ENCODE measurements around the gene UBL3.

The UBL3 gene

DNA sequence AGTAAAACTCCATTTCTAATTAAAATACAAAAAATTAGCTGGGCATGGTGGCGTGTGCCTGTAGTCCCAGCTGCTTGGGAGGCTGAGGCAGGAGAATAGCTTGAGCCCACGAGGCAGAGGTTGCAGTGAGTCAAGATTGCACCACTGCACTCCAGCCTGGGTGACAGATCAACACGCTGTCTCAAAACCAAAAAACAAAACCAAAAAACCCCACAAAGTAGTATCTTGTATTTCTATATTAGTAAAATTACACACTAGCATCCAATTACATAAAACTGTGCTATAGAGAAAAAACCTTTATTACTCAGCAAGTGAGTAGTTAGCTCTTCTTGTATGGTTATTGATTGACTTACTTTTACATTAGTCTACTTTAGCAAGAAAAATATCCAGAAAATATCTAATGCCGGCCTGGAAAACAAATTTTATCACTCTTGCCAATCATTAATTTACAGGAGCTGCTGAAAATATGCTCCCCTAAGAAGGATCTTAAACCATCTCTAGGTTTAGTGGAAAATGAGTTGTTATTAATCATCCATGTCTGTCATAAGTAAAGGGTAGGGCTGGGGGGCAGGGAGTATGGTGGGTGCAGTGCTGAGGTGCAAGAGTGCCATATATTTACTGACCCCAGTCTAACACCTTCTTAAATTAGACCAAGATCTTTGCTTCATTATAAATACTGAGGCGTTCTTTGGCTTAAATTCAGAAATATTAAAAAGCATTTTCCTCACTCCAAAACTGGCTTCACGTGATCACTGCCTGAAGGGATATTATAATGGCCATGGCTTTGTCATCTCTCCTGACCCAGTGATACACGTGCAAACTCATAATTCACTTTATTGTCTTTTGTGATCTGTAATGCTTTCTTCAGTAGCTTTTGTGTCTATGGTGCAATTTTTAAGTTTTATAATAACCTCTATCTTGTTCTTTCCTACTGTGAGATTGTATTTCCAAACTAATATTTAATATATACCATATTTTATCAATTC lies 44.1 kb downstream of the UBL3 start:
- no peak for DNase-seq

DNA sequence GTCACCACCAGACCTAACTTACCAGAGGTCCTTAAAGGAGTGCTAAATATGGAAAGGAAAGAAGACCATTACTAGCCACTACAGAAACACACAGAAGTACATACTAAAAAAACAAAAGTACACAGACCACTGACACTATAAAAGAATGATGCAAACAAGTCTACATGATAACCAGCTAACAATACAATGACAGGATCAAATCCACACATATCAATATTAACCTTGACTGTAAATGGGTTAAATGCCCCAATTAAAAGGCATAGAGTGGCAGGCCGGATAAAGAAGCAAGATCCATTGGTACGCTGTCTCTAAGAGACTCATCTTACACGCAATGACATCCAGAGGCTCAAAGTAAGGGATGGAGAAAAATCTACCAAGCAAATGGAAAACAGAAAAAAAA lies 47.2 kb downstream of the UBL3 start:
- DNase-seq: no peak

DNA sequence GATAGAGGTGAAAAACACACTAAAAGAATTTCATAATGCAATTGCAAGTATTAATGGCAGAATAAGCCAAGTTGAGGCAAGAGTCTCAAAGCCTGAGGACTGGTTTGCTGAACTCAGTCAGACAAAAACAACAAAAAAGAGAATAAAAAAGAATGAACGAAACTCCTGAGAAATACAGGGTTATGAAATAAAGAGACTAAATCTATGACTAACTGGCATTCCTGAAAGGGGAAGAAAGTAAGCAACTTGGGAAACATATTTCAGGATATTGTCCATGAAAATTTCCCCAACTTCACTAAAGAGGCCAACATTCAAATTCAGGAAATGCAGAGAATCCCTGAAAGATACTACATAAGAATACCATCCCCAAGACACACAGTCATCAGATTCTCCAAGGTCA lies 47.8 kb downstream of the UBL3 start:
- no peak for DNase-seq

DNA sequence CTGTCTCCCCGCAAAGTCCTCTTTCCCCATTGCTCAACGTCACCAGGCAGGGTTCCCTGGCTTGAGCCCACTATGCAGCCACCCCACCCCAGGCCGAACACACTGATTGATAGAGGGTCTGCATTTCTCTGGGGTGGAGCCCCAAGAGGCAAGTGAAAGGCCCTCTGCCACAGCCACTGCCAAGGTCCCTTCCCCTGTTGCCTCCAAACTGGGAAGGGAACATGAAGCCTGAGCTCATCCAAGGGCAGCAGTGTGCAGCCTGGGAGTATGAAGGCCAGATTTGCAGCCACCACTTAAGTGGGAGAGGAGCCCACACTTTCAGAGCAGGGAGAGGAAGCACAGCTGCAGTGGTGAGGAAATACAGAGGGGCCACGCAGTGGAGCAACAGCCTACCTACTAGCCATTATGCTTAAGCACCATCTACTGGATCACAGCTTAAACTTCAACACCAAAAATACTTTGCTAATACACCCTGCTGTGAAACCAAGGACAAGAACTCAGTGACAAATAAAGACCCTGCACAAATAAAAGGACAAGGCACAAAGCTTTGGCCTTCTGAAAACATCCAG lies 48.6 kb downstream of the UBL3 start:
- no peak for DNase-seq

DNA sequence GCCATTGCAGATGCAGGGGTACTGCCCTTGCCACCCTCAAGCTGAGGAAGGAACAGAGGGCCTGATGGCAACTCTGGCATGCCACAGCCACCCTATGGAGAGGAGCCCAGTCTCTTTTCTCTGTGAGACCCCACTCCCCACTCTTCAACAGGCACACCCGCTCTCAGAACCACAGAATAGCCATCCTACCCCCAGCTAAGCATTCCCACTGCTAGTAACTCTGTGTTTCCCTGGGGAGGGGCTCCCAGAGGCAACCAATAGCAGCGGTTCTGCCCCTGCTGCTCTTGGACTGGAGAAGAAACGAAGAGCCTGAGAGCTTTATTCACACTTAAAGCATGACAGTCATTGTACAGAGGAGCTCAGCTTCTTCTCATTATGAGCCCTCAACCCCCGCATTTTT lies 49.3 kb downstream of the UBL3 start:
- no peak for DNase-seq

DNA sequence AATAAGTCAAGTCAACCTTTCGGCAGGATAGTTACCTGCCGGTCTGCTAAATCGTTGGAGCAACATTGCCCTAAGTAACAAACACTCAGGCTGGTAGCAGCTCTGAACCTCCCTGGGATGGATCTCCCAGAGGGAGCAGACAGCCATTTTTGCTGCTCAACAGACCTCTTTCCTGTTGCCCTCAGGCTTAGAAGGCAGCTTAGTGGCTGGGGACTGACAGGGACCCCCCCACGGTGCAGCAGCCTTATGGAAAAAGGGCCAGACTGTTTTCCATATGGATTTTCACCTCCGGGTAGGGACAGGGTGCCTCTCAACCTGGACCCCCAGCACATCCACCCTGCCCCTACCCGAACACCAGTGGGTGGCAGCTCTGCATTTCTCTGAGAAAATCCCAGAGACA lies 49.7 kb downstream of the UBL3 start:
- no peak for DNase-seq

DNA sequence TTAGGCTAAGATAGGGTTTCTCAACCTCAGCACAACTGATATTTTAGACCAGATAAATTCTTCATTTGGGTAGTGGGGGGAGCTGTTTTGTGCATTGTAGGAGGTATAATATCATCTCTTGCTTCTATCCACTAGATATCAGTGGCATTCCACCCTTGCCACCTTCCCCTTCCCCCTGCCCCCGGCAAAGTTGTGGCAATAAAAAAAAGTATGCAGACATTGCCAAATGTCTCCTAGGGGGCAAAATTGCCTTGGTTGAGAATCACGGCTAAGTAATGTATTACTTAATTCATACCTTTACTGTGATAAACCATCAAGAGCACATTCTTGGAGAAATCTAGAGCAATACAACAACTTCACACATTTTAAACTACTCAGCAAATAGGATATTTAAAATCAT lies 51.4 kb downstream of the UBL3 start:
- no peak for DNase-seq

DNA sequence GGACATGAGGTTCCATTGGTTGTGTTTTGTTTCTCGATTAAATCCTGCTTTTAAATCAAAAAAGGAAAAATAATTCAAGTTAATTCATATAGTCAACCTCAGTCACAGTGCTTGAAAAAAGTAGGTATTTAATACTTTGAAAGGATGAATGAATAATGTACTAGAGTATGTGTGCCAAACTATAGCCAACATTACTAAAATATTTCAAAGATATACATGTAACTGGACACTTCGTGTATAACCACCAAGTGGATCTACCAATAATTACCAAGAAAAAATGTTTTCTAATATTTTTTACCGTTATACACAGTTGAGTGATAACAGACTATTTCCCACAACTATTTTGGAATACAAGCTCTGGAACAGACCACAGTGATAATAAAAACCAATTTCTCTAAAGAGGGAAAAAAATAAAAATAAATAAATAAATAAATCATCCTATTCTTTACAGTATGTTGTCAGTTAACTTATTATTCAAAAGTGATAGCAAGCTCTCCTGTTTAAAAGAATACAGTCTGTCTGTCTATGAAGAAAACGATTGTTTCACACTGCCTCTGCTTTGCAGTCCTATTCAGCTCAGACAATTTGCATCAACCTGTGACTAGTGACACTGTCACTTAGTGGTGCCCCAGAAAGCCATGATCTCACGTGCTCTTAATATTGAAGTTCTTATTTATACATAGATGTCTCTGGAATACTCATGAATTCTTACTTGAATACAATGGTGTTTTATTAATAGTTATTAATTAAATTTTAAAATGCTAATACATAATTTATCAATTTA lies 58.2 kb downstream of the UBL3 start:
- no peak for DNase-seq

DNA sequence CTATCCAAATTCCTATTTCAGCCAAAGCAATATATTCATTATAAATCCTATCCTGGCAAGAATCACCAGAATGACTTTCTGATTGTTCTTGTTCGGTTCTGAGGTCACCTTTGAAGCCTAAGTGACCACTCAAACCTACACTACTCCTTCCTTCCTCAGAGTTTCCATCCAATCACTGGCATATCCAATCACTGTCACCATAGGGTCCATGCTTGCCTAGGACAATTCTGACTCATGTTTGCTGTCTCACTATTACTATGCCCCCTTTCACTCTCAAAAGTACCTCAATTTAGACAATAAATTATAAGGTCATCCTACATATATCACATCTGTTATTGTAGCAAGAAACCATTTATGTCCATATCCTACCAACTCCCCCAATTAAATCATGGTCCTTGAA lies 58.9 kb downstream of the UBL3 start:
- no peak for DNase-seq

DNA sequence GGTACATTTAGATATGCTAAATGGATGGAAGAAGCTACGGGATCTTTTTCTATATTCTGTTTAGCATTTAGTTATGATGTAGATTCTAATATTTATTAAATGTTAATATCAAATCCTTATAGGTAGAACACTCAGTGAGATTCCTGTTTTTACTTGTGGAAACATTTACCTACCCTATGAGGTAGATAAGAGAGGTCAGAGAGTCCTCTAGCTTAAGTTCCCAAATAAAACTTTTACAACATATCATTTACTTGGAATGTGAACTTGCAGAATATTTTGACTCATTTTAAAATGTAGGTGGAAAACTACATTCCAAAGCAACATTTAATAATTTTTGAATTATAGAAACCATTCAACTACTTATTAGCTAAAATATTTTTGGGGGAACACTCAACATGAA lies 63.7 kb downstream of the UBL3 start:
- DNase-seq: no peak

DNA sequence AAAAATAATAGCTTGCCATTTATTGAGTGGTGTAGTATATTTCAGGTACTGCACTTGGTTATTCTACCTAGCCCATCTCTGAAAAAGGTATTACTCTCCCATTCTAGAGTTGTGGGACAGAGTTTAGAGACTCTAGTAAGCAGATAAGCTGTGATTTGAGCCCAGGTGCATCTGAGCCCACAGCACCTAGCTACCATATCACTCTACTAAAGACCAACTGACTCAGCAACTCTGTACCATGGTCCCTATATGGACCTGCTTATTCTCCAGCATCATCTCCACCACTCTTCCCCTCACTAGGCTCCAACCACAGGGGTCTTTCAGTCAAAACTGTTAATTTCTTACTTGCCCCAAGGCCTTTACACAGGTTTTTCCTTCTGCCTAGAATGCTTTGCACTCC lies 64.4 kb downstream of the UBL3 start:
- no peak for DNase-seq

DNA sequence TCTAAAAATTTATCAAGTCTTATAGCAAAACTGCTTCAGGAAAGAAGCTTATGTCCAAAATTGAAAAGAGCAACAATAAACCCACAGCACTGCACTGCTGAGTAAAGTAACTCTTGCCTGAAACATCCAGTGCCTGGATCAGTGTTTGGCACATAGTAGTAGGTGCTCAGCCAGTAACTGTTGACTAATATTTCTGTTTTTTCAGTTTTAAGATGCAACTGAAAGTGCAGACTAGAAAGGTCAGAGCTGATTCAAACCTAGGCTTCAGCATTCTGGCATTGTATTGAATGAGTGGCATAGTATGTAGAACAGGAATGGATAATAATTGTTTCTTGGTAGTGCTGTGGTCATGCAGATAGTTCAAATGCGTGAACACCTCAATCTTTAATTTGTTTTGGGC lies 67.6 kb downstream of the UBL3 start:
- DNase-seq: no peak

DNA sequence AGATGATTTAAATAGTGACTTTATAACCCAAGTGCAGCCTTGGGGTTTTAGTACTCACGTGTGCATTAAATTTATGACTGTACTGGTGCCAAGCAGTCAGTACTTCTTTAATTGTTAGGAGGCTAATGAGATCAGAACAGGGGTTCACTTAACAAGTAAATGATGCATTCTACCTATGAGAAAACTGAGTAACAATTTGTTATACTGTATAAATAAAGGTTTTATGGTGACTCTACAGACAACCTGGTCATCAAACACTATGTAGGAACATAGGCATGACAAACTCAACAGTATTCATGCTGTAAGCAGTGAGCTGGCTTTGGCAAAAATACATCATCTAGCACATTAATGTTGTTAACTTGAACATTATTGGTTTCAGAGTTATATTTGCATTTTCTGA lies 75.6 kb downstream of the UBL3 start:
- DNase-seq: no peak

DNA sequence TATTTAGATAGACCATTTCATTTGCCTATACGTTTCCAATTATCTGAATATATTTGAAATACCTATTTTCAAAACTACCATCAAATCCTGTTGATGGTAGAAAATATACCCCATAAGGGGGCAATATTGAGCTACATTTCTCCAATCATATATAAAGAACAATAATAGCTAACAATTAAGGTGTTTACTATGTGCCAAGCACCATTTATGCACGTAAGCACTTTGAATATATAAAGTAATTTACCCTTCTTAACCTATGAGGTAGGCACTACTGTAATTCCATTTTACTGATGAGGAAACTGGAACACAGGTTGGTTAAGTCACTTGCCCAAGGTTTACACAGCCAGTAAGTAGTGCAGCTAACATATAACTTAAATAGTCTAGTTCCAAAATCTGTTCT lies 79.2 kb downstream of the UBL3 start:
- DNase-seq: peak; percentile 18

DNA sequence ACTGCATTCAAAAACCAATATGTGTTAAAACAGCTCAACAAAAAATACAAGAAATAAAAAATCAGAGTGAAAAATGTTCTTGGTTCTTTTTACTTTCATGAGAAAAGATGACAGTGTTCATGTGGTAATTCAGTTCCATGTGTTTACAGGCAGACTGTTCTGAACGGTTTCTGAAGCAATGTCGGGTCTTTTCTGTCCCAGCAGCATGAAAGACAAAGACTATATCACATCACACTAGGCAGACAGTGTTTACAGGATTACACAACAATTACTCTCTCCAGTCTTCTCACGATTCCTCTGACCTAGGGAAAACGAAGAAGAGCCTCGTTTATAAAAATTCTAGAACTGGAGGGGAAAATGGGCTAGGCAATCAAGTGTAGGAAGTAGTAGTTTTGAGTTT lies 83.4 kb downstream of the UBL3 start:
- DNase-seq: no peak

DNA sequence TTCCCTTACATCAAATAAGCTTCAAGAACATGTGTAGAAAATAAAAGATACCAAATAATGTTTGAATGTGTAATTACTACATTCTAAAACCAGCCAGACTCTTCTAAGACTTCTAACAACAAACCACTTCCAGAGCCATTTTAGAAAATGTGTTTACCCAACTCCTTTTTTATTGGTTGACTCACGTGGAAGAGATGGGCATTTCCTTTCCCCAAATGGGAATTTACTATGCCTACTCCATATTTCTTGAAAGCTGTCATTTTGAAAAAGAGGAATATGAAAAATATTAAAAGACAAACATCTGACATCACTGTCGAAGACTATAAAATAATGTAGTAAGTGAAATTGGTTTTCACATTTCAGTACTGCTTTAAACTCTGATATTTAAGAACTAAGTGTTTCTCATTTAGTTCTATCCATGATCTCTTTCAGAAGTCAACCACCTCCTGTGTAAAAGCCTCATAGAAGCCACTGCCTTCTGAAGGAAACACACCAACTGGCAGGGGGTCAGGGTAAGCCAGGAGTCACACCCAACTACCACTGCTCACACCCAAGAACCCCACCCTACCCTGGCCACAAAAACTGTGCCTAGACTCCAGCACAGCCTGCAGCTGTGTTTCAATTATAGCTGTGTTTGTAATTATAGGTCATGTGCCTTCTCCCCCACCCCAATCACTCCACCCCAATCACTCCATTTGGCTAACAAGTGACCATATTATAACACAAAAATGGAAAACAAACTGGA lies 86.8 kb downstream of the UBL3 start:
- no peak for DNase-seq

DNA sequence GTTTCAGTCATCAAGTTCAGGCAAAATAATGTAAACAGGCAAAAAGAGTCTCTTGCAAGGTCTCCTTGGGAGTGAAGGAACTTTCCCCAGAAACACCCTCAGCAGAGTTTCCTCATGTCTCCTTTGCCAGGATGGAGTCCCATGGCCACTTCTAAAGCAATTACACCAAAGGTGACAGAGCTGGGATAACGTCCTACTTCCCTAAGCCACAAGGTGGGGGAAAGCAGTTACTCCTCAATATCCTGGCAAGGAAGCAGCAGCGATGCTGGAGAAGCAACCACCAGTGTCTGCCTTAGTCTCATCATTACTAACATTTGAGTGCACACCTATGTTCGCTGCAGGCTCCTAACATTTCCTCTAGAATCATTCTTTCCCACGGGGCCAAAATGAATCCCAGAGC lies 88.6 kb downstream of the UBL3 start:
- no peak for DNase-seq

DNA sequence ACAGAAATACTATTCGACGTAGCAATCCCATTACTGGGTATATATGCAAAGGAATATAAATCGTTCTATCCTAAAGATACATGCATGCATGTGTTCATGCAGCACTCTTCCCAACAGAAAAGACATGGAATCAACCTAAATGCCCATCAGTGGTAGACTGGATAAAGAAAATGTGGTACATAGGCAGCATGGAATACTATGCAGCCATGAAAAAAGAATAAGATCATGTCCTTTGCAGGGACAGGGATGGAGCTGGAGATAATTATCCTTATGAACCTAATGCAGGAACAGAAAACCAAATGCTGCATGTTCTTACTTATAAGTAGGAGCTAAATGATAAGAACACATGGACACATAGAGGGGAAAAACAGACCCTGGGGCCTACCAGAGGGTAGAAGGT lies 89.3 kb downstream of the UBL3 start:
- no peak for DNase-seq

DNA sequence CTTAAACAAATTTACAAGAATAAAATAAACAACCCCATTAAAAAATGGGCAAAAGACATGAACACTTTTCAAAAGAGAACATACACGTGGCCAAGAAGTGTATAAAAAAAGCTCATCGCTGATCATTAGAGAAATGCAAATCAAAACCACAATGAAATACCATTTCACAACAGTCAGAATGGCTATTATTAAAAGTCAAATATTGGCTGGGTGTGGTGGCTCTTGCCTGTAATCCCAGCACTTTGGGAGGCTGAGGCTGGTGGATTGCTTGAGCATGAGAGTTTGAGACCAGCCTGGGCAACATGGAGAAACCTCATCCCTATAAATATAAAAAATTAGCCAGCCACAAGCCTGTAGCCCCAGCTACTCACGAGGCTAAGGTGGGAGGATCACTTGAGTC lies 89.9 kb downstream of the UBL3 start:
- no peak for DNase-seq

DNA sequence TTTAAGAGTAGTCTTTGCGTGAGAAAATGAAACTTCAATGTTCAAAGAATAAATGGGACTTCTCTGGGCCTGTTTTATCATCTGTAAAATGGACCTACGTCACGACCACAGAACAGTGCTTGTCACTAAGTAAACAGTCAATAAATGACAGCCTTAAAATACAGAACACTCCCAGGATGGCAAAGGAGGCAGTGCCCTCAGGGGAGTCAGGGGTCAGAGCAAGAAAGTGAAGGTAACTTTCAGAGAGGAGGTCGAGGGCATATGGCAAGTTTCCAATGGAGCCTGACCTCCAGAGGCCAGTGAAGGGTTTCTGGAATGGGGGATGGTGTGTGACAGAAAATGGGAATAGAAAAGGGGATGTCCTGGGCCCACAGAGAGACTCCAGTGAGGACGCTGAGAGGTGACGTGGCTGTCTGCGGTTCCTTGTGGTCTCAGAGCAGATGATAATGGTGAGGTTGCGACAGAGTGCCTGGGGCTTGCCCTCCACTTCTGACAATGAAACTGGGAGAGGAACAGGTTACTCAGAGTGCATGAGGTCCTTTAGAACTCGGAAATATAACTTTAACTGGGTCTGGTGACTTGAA lies 91.8 kb downstream of the UBL3 start:
- DNase-seq: no peak

DNA sequence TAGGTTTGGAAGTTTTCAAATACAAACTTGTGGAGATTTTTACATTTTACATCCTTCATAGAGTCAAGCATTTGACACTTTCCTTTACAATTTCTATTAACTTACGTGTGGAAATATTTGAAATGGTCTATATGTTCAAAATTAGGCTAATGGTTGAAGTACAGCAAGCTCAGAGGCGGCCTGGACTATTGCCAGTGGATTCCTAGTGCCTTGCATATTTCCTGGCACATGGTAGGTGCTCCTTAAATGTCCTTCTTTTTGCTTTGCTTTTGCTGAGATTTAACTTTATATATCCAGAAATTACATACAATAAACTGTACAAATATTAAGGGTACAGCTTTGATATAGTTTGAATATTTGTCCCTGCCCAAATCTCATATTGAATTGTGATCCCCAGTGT lies 93.9 kb downstream of the UBL3 start:
- DNase-seq: no peak

DNA sequence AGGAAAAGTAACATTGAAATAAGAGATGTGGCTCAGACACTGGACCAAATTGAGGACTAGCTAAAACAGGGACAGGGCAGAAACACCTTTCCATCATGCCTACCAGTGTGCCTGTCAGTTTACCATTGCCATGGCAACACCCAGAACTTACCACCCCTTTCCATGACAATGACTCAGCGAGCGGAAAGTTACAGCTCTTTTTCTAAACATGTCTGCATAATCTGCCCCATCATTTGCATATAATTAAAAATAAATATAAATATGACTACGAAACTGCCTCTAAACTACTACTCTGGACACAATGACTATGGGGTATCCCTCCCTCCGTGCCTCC lies 96.0 kb downstream of the UBL3 start:
- no peak for DNase-seq

All from NCI-H510A treated with DMSO at 0.1 percent for 48 hours (cell line).